Stimulated activated CD4-positive, alpha-beta T cell treated with anti-CD3 and anti-CD28 coated beads, Interleukin-12 subunit alpha, Interleukin-12 subunit beta, amount 100 ng/mL, for 24 hours (primary cell): ENCODE measurements around the gene SNAPC2.
A peak's percentile ranks its signal among the peaks of the same experiment; 100 is the strongest.
"Not testable (repeated sequence)": the region's sequence is repeated elsewhere in the genome, so short reads cannot be mapped to it uniquely, and the experiment has no call there.

Experiments
- DNase-seq, 2 experiments: peaks; one replicate each; pipeline ENCODE4 v3.0.0-alpha.2; 2020; ENCODE audit warnings: low read depth in 2 of 2

The SNAPC2 gene

DNA sequence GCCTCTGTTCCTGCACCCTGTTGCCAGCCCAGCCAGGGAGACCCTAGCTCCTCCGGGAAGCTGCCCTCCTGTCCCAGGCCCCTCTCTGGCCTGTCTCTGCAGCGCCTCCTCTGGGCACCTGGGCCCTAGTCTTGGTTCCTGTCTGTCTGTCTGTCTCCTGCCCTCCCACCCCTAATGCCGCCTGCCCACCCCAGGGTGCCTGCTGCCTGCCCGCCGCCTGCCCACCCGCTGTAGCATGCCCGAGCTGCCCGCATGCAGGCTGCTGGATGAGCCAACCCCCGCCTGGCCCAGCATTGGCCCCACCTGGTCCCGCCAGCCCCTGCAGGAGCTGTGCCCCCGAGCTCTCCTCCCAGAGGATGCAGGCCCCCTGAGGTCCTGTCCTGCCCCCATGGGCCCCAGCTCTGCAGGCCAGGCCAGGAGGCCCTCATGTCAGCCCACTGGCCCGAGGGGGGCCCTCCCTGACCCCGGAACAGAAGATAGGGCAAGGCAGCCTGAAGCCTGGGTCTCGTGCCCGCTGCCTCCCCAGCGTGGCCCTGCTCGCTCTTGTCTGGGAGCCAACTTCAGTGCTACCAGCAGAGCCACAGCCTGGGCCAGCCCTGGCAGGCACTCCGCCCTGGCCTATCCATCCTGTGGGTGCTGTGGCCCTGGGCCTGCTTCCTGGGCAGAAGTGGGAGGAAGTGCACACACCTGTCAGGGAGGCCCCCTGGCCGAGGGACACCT lies 11.2 kb upstream of the SNAPC2 start:
- no peak for DNase-seq

GRCh38 chr19:7909471-7910067 lies 10.6 kb upstream of the SNAPC2 start:
- DNase-seq = no peak

DNA sequence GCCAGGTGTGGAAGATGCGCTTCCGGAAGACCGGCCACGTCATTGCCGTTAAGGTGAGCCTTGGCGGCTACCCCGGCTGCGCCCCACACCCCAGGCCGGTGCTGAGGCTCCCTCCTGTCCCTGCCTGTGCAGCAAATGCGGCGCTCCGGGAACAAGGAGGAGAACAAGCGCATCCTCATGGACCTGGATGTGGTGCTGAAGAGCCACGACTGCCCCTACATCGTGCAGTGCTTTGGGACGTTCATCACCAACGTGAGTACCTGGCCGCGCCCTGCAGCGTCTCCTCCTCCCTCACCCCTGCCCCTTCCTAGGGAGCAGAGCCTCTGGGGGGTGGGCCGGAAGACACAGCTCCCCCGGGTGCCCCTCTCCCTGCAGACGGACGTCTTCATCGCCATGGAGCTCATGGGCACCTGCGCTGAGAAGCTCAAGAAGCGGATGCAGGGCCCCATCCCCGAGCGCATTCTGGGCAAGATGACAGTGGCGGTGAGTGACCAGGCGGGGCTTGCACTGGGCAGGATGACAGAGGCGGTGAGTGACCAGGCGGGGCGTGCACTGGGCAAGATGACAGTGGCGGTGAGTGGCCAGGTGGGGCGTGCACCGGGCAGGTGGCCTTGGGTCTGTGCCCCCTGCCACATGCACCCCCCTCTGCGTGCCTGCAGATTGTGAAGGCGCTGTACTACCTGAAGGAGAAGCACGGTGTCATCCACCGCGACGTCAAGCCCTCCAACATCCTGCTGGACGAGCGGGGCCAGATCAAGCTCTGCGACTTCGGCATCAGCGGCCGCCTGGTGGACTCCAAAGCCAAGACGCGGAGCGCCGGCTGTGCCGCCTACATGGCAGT lies 9.6 kb upstream of the SNAPC2 start:
- DNase-seq = no peak

DNA sequence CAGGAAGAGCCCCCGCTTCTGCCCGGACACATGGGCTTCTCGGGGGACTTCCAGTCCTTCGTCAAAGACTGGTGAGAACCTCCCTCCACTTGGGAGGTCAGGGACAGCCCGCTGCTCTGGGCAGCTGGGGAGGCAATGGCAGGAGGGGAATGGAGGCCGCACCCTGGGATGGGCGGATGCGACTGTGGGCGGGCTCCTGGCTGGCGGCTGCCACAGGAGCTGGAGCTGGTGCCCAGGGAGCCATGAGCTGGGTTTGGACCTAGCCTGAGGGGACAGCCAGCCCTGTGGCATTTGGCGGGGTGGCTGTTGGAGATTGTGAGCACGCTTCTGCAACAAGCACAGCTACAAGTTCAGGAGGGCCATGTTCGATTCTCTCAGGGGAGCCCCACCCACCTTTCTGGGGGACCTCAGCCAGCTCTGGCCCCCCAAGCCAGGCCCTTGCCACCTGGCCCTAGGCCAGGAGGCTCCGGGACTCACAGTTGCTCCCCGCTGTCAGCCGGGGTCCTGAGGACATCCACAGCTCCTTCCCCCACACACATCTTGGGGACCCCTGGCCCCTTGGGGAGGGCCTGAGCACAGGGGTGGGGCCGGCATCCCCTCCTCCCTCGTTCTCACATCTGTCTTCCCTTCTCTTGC lies 8.5 kb upstream of the SNAPC2 start:
- DNase-seq = no peak

GRCh38 chr19:7912144-7912696 lies 7.9 kb upstream of the SNAPC2 start:
- no peak for DNase-seq

DNA sequence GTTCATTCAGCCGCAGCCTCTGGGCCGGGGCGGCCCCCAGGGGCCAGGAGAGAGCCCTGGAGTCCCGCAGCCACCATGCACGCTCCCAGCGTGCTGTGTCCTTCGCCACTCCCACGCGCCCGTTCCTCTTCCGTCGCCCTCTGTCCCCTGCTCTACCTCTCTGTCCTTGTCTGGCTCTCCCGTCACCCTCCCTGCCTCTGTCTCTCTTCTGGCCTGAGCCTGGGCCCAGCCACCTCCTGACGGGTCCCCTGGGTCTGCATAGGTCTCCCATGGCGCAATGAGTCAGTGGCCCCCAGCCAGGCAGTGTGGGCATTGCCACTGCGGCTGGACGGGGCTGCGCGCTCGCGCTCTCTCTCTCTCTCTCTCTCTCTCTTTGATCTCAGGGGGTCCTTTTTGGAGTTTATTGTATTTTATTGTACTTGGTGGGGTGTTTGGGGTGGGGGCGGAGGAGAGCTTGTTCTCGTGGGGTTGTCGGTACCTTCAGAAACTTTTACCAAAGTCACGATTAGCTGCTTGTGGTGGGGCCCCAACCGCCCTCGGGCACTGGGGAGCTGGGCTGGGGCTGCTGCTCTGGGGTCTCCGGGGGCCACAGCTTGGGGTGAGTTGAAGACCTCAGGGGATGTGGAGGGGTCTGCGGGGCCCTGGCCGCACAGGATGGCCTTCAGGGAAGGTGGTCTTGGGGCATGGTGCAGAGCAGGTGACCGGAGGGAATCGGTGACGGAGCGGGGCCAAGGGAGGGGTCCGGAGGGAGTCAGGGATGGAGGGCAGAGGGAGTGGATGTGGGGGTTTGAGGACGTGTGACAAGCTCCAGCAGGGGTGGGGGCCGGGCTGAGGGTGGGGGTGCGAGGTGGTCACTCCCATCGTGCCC lies 7.2 kb upstream of the SNAPC2 start:
- DNase-seq = no peak

DNA sequence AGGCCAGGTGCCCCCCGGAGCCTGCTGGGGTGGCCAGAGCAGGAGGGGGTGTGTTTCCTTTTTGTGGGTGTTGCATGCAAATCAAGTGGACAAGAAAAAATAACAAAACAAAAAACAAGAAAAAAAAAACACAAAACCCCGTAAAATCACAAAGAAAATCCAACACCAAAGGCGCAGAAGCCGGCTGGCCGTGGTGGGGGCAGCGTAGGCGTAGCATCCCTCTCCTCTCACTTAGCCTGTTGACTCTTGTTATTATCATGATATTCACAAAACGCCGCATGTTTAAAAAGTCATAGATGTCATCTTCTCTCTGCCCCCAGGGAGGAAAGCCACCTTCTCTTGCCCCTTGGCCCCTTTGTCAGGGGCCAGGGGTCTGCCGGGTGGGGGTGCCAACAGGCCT lies 6.5 kb upstream of the SNAPC2 start:
- no peak for DNase-seq

- DNase-seq = no peak
These were observed 6.0 kb upstream of the SNAPC2 start for GRCh38 chr19:7914099-7914498.

- DNase-seq = no peak
These were observed 5.5 kb upstream of the SNAPC2 start, which contains the start of gene TGFBR3L for GRCh38 chr19:7914598-7915045. TGFBR3L (plus strand) TSS chr19:7914830.

DNA sequence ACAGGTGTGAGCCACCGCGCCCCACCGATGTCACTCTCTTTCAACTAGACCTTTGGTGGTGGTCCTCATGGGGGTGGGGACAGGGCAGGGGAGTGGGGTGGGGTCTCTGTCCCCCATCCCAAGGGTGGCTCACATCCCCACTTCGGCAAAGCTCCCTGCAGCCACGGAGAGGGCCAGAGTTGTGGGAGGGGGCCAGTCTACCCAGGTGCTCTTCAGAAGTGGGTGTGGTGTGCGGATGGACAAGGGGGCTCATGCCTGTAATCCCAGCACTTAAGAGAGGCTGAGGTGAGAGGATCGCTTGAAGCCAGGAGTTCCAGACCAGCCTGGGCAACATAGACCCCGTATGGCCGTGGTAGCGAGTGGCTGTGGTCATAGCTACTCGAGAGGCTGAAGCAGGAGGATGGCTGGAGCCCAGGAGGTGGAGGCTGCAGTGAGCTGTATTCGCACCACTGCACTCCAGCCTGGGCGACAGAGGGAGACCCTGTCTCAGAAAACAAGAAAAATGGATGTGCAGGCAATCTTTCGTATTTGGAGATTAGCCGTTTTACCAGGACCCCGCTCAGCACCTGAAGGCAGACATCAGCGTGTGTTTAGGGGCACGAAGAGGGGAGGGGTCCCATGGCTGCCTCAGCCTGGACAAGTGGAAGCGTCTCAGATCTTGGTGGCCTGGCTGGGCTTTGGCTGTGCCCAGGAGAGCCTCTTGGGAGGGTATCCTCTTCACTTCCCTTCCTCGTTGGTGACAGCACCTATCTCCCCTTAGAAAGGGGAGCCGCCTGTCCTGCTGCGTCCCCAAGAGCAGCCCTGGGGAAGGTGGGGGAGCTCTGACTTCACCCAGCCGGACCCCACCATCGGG lies 4.7 kb upstream of the SNAPC2 start:
- DNase-seq = no peak

DNA sequence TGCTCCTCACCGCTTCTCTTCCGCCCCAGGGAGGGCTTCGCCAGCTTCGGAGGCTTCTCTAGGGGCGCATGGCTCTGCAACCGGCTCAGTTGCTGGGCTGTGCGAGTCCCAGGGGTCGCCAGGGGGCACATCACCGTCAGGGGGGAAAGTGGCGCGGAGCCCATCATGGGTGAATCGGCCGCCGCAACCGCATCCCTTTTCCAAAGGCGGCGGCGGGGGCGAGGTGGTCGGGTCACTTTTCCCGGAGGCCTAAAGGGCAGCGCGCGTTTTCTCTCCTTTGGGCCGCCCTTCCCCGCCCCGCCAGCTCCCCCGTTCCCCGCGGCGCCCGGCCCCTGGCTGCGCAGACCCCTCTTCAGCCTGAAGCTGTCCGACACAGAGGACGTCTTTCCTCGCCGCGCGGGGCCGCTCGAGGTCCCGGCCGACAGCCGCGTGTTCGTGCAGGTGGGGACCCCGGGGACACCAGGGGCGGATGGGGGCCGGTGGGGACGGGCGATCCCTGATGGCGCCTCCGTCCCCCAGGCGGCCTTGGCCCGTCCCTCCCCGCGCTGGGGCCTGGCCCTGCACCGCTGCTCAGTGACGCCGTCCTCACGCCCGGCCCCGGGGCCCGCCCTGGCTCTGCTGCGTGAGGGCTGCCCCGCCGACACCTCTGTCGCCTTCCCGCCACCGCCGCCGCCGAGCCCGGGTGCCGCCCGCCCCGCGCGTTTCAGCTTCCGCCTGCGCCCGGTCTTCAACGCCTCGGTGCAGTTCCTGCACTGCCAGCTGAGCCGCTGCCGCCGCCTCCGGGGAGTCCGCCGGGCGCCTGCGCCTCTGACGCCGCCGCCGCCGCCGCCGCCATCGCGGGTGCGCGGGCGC lies 3.8 kb upstream of the SNAPC2 start:
- DNase-seq = peak in 1 of 2 experiments; percentile 47

DNA sequence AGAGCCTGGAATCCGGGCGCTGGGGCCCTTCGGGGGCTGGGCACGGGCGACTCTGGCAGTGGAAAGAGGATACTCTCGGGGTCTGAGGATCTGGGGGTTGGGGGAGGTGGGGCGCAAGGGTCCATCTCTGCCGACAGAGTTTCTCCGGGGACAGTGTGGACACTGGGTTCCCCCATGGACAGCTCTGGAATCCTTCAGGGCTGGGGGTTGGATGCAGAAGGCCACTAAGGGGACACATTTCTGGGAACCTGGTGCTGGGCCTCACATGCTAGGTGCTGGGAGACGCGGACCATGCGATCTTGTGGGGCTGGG lies 3.2 kb upstream of the SNAPC2 start:
- no peak for DNase-seq

DNA sequence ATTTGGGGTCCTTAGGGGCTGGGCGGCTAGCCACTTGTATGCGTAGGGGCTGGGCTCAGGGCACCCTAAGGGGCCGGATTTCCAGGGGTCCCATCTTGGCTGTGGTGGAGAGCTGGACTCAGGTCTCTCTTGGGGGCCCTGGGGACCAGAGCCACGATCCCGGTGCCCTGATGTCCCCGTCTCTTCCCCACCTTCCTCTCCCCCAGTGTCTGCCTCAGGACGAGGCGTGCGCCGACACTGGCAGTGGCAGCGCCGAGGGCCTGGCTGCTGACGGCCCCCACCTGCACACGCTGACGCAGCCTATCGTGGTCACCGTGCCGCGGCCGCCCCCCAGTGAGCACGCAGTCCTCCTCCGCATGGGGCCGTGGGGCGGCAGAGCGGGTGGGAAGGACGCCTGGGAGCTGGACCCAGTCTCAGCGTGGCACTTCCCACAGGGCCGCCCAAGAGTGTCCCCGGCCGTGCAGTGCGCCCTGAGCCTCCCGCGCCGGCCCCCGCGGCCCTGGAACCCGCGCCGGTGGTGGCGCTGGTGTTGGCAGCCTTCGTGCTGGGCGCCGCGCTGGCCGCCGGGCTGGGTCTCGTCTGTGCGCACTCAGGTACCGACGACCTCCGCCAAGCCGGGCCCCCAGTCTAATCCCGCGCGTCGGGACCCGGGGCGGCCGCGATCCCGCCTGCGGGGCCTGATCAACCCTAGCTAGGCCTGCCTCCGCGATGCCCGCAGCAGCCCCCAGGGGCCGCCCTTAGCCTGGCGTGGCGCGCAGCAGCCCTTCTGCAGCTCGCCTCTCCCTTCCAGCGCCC lies 2.7 kb upstream of the SNAPC2 start:
- peak in 1 of 2 experiments; percentile 53 for DNase-seq

DNA sequence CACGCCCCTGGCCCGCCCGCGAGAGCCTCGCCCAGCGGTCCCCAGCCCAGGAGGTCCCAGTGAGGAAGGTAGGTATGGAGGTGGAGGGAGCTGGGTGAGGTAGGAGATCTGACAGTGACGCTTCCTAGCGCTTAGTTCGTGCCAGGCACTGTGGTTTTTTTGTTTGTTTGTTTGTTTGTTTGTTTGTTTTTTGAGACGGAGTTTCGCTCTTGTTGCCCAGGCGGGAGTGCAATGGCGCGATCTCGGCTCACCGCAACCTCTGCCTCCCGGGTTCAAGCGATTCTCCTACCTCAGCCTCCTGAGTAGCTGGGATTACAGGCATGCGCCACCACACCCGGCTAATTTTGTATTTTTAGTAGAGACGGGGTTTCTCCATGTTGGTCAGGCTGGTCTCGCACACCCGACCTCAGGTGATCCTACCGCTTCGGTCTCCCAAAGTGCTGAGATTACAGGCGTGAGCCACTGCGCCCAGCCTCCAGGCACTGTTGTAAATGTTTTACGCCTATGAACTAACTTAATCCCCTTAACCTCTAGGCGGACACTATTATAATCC lies 2.0 kb upstream of the SNAPC2 start:
- DNase-seq = not testable (repeated sequence)

DNA sequence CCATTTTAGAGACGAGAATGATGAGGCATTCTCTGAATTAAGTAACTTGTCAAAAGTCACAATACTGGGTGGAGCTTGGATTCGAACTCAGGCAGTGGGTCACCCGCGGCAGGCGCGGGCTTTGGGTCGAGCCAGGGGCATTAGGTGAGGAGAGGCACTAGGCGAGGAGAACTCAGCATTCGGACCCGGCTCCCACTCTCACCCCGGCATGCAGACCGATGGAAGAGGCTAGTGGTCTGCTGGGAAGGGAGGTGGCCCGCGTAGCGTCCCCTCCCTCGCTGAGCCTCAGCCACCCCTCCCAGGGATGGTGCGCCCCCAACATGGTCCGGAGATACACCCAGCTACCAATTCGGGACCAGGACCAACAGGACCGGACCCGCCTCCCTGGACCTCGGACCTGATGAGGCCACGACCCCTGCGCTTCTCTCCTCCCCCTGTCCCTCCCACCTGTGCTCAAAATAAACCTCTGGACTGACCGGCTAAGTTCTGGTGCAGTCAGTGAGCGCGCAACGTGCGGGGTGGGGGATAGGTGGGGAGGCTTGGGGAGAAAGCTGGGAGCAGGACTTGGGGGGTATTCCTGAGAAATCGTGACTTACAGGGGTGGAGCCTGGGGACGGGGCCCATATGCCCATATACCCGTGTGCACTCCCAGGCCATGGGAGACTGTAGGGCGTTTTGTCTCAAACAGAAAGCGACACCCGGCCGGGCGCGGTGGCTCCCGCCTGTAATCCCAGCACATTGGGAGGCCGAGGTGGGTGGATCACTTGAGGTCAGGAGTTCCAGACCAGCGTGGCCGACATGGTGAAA lies 1.3 kb upstream of the SNAPC2 start:
- no peak for DNase-seq

DNA sequence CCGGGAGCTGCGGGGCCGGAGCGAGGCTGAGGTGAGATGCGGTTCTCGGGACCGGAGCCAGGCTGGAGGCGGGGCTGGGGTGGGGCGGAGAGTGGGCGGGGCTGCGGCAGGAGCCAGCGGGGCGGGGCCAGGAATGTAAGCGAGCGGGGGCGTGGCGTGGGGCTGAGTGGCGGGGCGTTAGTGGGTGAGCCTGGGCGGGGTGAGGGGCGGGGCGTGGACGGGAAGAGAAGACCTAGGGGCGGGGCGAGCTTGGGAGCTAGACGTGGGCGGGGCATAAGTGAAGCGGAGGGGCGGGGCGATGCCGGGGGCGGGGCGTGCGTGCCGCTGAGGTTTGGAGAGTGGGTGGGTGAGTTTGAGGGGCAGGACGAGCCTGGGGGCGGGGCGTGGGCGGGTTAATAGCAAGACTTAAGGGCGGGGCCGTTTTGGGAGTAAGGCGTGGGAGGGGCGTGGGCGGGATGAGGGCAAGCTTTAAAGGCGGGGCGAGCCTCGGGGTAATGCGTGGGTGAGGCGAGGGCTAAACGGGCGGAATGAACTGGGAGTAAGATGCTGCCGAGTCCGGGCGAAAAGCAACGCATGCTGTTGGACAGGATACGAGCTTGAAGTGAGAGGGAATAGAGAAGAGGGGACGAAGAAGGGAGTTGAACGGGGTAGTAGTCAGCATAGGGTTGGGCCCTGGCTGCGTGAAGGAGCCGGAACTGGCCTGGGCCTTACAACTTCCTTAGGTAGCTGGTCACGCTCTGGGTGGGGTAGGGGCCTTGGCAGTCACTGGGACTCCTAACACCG lies 572 bp downstream of the SNAPC2 start:
- DNase-seq = peak; percentile 98 to 100
